K562 treated with DMSO at 1 percent for 48 hours (cell line): ENCODE data around the gene GP2. TPM values are rescaled to one million over a fixed set of nuclear protein-coding genes. Genes with fewer than 3 reads are reported as not detected.

Source experiments
- total RNA-seq: library from RNA; unstranded; fragments of 300-600 nt; gene quantifications from 2 replicates; pipeline ENCODE4 v1.2.3, GENCODE V29; 2022; ENCODE audit warnings: low replicate concordance; ENCODE audit errors: extremely low read depth

The GP2 gene
- total RNA-seq: not detected in 2 replicates

DNA sequence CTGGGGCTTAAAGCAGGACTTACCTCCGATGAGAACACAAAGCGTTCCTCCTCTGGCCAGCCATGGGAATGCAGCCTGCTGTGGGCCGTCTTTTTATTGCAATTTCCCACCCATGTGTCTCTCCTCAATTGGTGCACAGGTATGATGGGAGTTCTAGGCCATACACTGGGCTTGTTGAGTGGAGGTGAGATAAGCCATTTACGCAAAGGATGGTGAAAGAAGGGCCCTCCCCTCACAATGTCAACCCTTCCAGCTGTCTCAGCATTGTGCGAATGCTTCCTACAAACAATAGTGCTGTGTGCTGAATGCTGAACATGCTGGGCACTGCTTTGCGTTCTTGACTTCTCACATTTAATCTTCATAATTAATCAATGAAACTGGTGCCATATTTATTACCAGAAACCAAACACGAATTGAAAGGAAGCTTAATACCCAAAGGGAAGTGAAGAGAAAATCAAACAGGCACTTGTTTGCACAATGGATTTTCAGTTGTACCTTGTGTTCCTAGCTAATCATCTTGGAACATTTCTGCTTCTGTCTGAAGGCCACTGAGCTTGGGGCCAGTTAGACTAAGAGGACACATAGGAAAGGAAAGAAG, at the start of gene GP2:
Gene GP2 (minus strand): TSS at position 70 of the 598 bp plus-strand sequence. CDS start 1,082 bp downstream, outside the sequence.

DNA sequence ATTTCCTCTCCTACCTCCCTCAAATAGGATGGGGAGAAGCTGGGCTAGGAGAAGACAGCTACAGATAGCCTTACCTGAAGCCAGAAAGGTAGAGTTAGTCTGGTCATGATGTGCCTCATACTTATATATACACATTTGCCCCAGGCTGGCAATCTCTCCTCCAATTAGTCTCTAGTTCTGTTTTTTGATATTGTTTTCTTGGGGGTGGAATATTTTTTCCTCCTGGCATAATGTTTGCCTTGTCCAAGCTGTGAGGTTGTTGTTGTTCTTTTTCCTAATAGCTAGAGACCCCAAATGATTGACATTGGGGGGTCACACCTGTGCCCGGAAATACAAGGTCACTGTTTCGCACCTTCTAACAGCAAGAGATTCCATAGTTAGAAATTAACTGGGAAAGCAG, 25.3 kb upstream of the GP2 start, which contains the start of gene UMOD:
Gene UMOD (minus strand): TSS at position 101 of the 400 bp plus-strand sequence. CDS start 1,978 bp downstream, outside the sequence.

Other genes with a start within 250 kb of the GP2 start
- gene UMOD, start 25.2 kb upstream of the GP2 start, total RNA-seq: not detected in 2 replicates
- not detected in 2 replicates for gene PDILT, start 77.2 kb upstream of the GP2 start, total RNA-seq
- not detected in 2 replicates for gene ACSM5, start 82.0 kb upstream of the GP2 start, total RNA-seq
- gene ACSM2A, start 124.0 kb upstream of the GP2 start, total RNA-seq: not detected in 2 replicates
- not detected in 2 replicates for gene ACSM2B, start 248.9 kb upstream of the GP2 start, total RNA-seq